Endothelial cell of umbilical vein (primary cell): ENCODE data around the gene MT1B. TPM values are rescaled to one million over a fixed set of nuclear protein-coding genes. Genes with fewer than 3 reads are reported as not detected.
A peak's percentile ranks its signal among the peaks of the same experiment; 100 is the strongest.

Source experiments
- BruUV-seq: library from RNA; stranded (reverse); fragments of 400-500 nt; replicated peaks from 2 replicates; lab custom pipeline; 2021; lab: Mats Ljungman, UMichigan
- CTCF ChIA-PET: fragments of 300-600, 350-600 bp; sonication (Branson Sonifier 250); formaldehyde crosslinking; loops from one replicate; lab custom pipeline; 2021; ENCODE audit warnings: antibody characterized with exemption, inconsistent platforms; lab: Charles Lee
- POLR2A ChIA-PET: fragments of 300-600, 350-600 bp; sonication (Branson Sonifier 250); formaldehyde crosslinking; loops from one replicate; lab custom pipeline; 2021; ENCODE audit warnings: antibody characterized with exemption, inconsistent platforms; lab: Charles Lee
- DNase-seq: peaks from one replicate; pipeline ENCODE4 v3.0.0-alpha.2; 2011; ENCODE audit warnings: low read depth, low spot score
- FAIRE-seq: peaks from 2 replicates; lab custom pipeline; 2011; peaks lifted over from hg19 to GRCh38; lab: Jason Lieb, UNC
- H2AFZ ChIP-seq: 2 replicates; pipeline ENCODE4 v1.6.0; 2012; ENCODE audit warnings: low read depth, low read length, control low read depth, inconsistent platforms
- H3K27ac ChIP-seq: 2 replicates; pipeline ENCODE4 v1.5.1; 2011; ENCODE audit warnings: low read depth, mild to moderate bottlenecking, control low read depth, low read length, moderate library complexity; ENCODE audit not compliant: insufficient read depth
- H3K27me3 ChIP-seq, 2 experiments: 2 replicates each; pipeline versions ENCODE4 v1.6.0 to v1.6.1; 2011; ENCODE audit warnings: low read length in 2 of 2, mixed read lengths in 1 of 2; ENCODE audit not compliant: control insufficient read depth in 2 of 2, insufficient read depth in 2 of 2
- H3K36me3 ChIP-seq, 2 experiments: 2 replicates in 1 of 2; 3 replicates in 1 of 2; pipeline ENCODE4 v1.5.1; 2011; ENCODE audit warnings: low read length in 2 of 2, mild to moderate bottlenecking in 1 of 2, moderate library complexity in 1 of 2; ENCODE audit not compliant: control insufficient read depth in 2 of 2, insufficient read depth in 2 of 2; ENCODE audit errors: extremely low read depth in 1 of 2
- H3K4me1 ChIP-seq: 3 replicates; pipeline ENCODE4 v1.5.1; 2011; ENCODE audit warnings: mild to moderate bottlenecking, low read length; ENCODE audit not compliant: control insufficient read depth, insufficient read depth; ENCODE audit errors: extremely low read depth
- H3K4me2 ChIP-seq: 2 replicates; pipeline ENCODE4 v1.6.1; 2011; ENCODE audit warnings: low read length, control low read depth, mixed read lengths; ENCODE audit not compliant: insufficient read depth
- H3K4me3 ChIP-seq, 3 experiments: fragments of 200-600 bp in 1 of 3; sonication (generic), shearing (Covaris generic) in 1 of 3; replicated peaks in 1 of 3; 2 replicates each; pipeline ENCODE4 v1.5.1; 2011 to 2016; ENCODE audit warnings: control low read depth in 3 of 3, low read length in 3 of 3, mild to moderate bottlenecking in 2 of 3, inconsistent platforms in 1 of 3, low read depth in 1 of 3, moderate library complexity in 1 of 3; ENCODE audit not compliant: insufficient read depth in 1 of 3
- H3K79me2 ChIP-seq: 2 replicates; pipeline ENCODE4 v1.6.0; 2012; ENCODE audit warnings: low read length, inconsistent platforms; ENCODE audit not compliant: control insufficient read depth, insufficient read depth
- H3K9ac ChIP-seq: replicated peaks from 2 replicates; pipeline ENCODE3; 2011; ENCODE audit warnings: low read length, control low read depth; ENCODE audit not compliant: insufficient read depth; ENCODE audit errors: extremely low read depth
- H3K9me1 ChIP-seq: replicated peaks from 3 replicates; pipeline ENCODE4 v1.6.0; 2011; ENCODE audit warnings: mild to moderate bottlenecking, low read length; ENCODE audit not compliant: control insufficient read depth, insufficient read depth; ENCODE audit errors: extremely low read depth
- H3K9me3 ChIP-seq: replicated peaks from 2 replicates; pipeline ENCODE4 v1.5.1; 2012; ENCODE audit warnings: low read length, inconsistent platforms; ENCODE audit not compliant: control insufficient read depth, insufficient read depth
- H4K20me1 ChIP-seq: replicated peaks from 2 replicates; pipeline ENCODE3; 2011; ENCODE audit warnings: mild to moderate bottlenecking, low read length; ENCODE audit not compliant: control insufficient read depth, insufficient read depth; ENCODE audit errors: extremely low read depth
- CTCF ChIP-seq, 2 donors: IDR thresholded peaks; 1 replicate in 1 of 2; 2 replicates in 1 of 2; pipeline ENCODE4 v1.5.1; 2011; ENCODE audit warnings: low read length in 2 of 2, mild to moderate bottlenecking in 2 of 2, moderate library complexity in 2 of 2, control low read depth in 1 of 2, inconsistent platforms in 1 of 2, low read depth in 1 of 2; ENCODE audit not compliant: insufficient read depth in 1 of 2; ENCODE audit errors: extremely low read depth in 1 of 2
- EZH2 ChIP-seq: IDR thresholded peaks from 2 replicates; pipeline ENCODE4 v1.6.1; 2012; ENCODE audit warnings: borderline replicate concordance, low read depth, mild to moderate bottlenecking, moderate library complexity, low read length, inconsistent platforms; ENCODE audit not compliant: severe bottlenecking
- FOS ChIP-seq: IDR thresholded peaks from 2 replicates; pipeline ENCODE4 v1.6.1; 2011; ENCODE audit warnings: mild to moderate bottlenecking, low read length, moderate library complexity, borderline replicate concordance; ENCODE audit not compliant: insufficient read depth
- MAX ChIP-seq: IDR thresholded peaks from 2 replicates; pipeline ENCODE4 v1.6.1; 2011; ENCODE audit not compliant: insufficient read depth, insufficient read length
- MYC ChIP-seq: IDR thresholded peaks from one replicate; pipeline ENCODE4 v1.6.1; 2011; ENCODE audit warnings: mild to moderate bottlenecking, low read depth, low read length
- dilution Hi-C: fragments of 300-500 bp; cut with MboI; formaldehyde crosslinking; loops from one replicate; pipeline ENCODE4 v1.15.0; 2019; ENCODE audit warnings: low sequenced_read_pairs; ENCODE audit not compliant: extremely low pct_ligation_motif_present
- intact Hi-C: fragments of 100-400 bp; cut with micrococcal nuclease; formaldehyde crosslinking; loops from one replicate; pipeline ENCODE4 v1.10.0; 2022
- polyA plus RNA-seq, 4 experiments: library from polyadenylated mRNA; depleted of rRNA in 3 of 4; stranded (reverse) in 3 of 4; unstranded in 1 of 4; fragments of >200 nt; gene quantifications; 2 replicates each; pipeline versions ENCODE4 v1.2.1 to v1.2.3, GENCODE V29; 2011 to 2012; ENCODE audit warnings: missing spikeins in 1 of 4
- total RNA-seq: library from RNA; stranded (reverse); gene quantifications from 2 replicates; pipeline ENCODE4 v1.2.3, GENCODE V29; 2021

Gene MT1B
- total and polyA plus RNA-seq, 2 donors (not counting 3 experiments of a cell fraction or from before 2014, with no cell fraction given) = not detected

- Histone ChIP-seq H3K36me3 (no peaks in the 10 kb centered on the region), H3K4me1 (peaks cover 19% of the 10 kb centered on the region), H3K79me2 (no peaks in the 10 kb centered on the region), H2AFZ (peak overlapping the region; percentile 83), H3K27me3 (peaks cover 34 to 39% of the 10 kb centered on the region in 2 experiments), H3K4me2 (peak overlapping the region; percentile 72), H3K9ac (no peak overlapping the region), H3K4me3 (peak overlapping the region in 2 of 3 experiments; percentile 21 to 30), H3K27ac (no peak overlapping the region), H3K9me3 (no peaks in the 10 kb centered on the region), H3K9me1 (no peaks in the 10 kb centered on the region), H4K20me1 (no peaks in the 10 kb centered on the region)
- BruUV-seq = no TSS peak
- dilution Hi-C loops = no loop called here
- intact Hi-C loops = loop anchor here (1.0 to 2.0 kb wide), 2 partner anchors 10 to 24 kb away; partner anchors contain the start of gene MT1E
- ChIA-PET POLR2A (interaction anchor here (2.1 kb wide), 1 partner anchor 10 kb away, joined by 6 read pairs; the partner anchor contains the start of gene MT1E), CTCF (interaction anchor here (0.7 to 1.5 kb wide), 3 partner anchors 31 to 34 kb away, joined by 3 to 5 read pairs (median 3); no protein-coding TSS in a partner anchor)
- FAIRE-seq (no peak), DNase-seq (no peak)
- TF ChIP-seq EZH2 = peak; percentile 94
- no peak for TF ChIP-seq FOS
These were observed 16.8 kb upstream of the MT1B start for GRCh38 chr16:56634715-56635440.

- Histone ChIP-seq H3K27me3 (peaks cover 34 to 39% of the 10 kb centered on the region in 2 experiments), H3K9me1 (no peaks in the 10 kb centered on the region), H3K9ac (no peak overlapping the region), H3K9me3 (no peaks in the 10 kb centered on the region), H3K4me1 (peaks cover 19% of the 10 kb centered on the region), H4K20me1 (no peaks in the 10 kb centered on the region), H3K79me2 (no peaks in the 10 kb centered on the region), H2AFZ (peak overlapping the region; percentile 83), H3K4me2 (peak overlapping the region; percentile 72), H3K36me3 (no peaks in the 10 kb centered on the region), H3K4me3 (peak overlapping the region in 1 of 3 experiments; percentile 21), H3K27ac (no peak overlapping the region)
- CTCF ChIA-PET = interaction anchor here (0.7 kb wide), 1 partner anchor 32 kb away, joined by 3 read pairs; no protein-coding TSS in a partner anchor
- POLR2A ChIA-PET = interaction anchor here (2.1 kb wide), 1 partner anchor 10 kb away, joined by 6 read pairs; the partner anchor contains the start of gene MT1E
- DNase-seq (no peak), FAIRE-seq (no peak)
- no peak for TF ChIP-seq MYC
- no peak for TF ChIP-seq CTCF (IDR thresholded peaks at IDR 0.05; ENCODE audit: extremely low read depth in 1 of 2, insufficient read depth in 1 of 2, low read depth in 1 of 2, low read length in 2 of 2)
- peak; percentile 11 for TF ChIP-seq MAX
- TF ChIP-seq EZH2 = peak; percentile 92
- no TSS peak for BruUV-seq
- intact Hi-C loops (loop anchor here (2.0 kb wide), 1 partner anchor 23 kb away; no protein-coding TSS in a partner anchor), dilution Hi-C loops (no loop called here)
These were observed 16.2 kb upstream of the MT1B start for GRCh38 chr16:56635441-56635967.
